T-cell (primary cell): Measurements from ENCODE around the gene MLLT3. TPM values are rescaled to one million over a fixed set of nuclear protein-coding genes. Genes with fewer than 3 reads are reported as not detected.

Experiments used
- ATAC-seq, 4 experiments: fragments of 200-7000 bp in 3 of 4; fragments of 150-1000 bp in 1 of 4; cut with Tn5 transposase; replicated peaks in 1 of 4; 1 replicate in 3 of 4; 2 replicates in 1 of 4; pipeline ENCODE4 v1.10.0; 2021; ENCODE audit warnings: moderate library complexity in 3 of 4, mild to moderate bottlenecking in 2 of 4, moderate number of reproducible peaks in 1 of 4
- CTCF ChIA-PET, 2 donors: fragments of 300-600 bp; sonication (Branson Sonifier 250); formaldehyde crosslinking; loops; one replicate each; lab custom pipeline; 2022; ENCODE audit warnings: antibody characterized with exemption in 2 of 2; lab: Charles Lee
- POLR2A ChIA-PET, 2 donors: fragments of 300-600 bp; sonication (Branson Sonifier 250); formaldehyde crosslinking; loops; one replicate each; lab custom pipeline; 2022; ENCODE audit warnings: antibody characterized with exemption in 2 of 2; lab: Charles Lee
- DNase-seq, 35 experiments: peaks; one replicate each; pipeline versions ENCODE4 v3.0.0 to v3.0.0-alpha.2; 2013 to 2023
- H3K27ac ChIP-seq: one replicate; pipeline ENCODE4 v1.5.1; 2013; ENCODE audit warnings: low read length
- H3K27me3 ChIP-seq, 2 experiments: replicated peaks in 1 of 2; 1 replicate in 1 of 2; 2 replicates in 1 of 2; pipeline versions ENCODE4 v1.6.1 to v1.7.0; 2013; ENCODE audit warnings: low read length in 1 of 2, mixed read lengths in 1 of 2; ENCODE audit not compliant: control insufficient read depth in 2 of 2, insufficient read depth in 2 of 2; ENCODE audit errors: extremely low read depth in 1 of 2
- H3K36me3 ChIP-seq, 2 donors: 1 replicate in 1 of 2; 2 replicates in 1 of 2; pipeline versions ENCODE4 v1.6.1 to v1.7.0; 2013; ENCODE audit warnings: low read length in 1 of 2; ENCODE audit not compliant: control insufficient read depth in 2 of 2, insufficient read depth in 1 of 2; ENCODE audit errors: extremely low read depth in 1 of 2
- H3K4me1 ChIP-seq, 2 experiments: 1 replicate in 1 of 2; 2 replicates in 1 of 2; pipeline versions ENCODE4 v1.6.1 to v1.7.0; 2013; ENCODE audit warnings: low read length in 2 of 2, mixed read lengths in 1 of 2; ENCODE audit not compliant: insufficient read depth in 2 of 2, control insufficient read depth in 1 of 2; ENCODE audit errors: extremely low read depth in 1 of 2
- H3K4me3 ChIP-seq, 2 donors: 1 replicate in 1 of 2; 2 replicates in 1 of 2; pipeline versions ENCODE4 v1.5.1 to v1.7.0; 2013; ENCODE audit warnings: mild to moderate bottlenecking in 2 of 2, low read length in 1 of 2, moderate library complexity in 1 of 2; ENCODE audit not compliant: control insufficient read depth in 1 of 2; ENCODE audit errors: extremely low read depth in 1 of 2
- H3K9me3 ChIP-seq: 2 replicates; pipeline ENCODE4 v1.7.0; 2013
- H3K27ac Mint-ChIP-seq, 2 donors: one replicate each; pipeline ENCODE4 v1.8.0; 2020 to 2021; ENCODE audit warnings: mild to moderate bottlenecking in 2 of 2, mixed read lengths in 2 of 2
- H3K27me3 Mint-ChIP-seq, 2 donors: one replicate each; pipeline ENCODE4 v1.8.0; 2021 to 2022; ENCODE audit warnings: mixed read lengths in 2 of 2
- H3K36me3 Mint-ChIP-seq: one replicate; pipeline ENCODE4 v1.8.0; 2021; ENCODE audit warnings: mixed read lengths
- H3K4me1 Mint-ChIP-seq, 3 donors: one replicate each; pipeline ENCODE4 v1.8.0; 2020 to 2022; ENCODE audit warnings: mixed read lengths in 3 of 3, mild to moderate bottlenecking in 1 of 3
- H3K4me3 Mint-ChIP-seq, 3 donors: one replicate each; pipeline ENCODE4 v1.8.0; 2020 to 2022; ENCODE audit warnings: mild to moderate bottlenecking in 3 of 3, mixed read lengths in 3 of 3, moderate library complexity in 3 of 3
- H3K9me3 Mint-ChIP-seq, 3 donors: one replicate each; pipeline ENCODE4 v1.8.0; 2020 to 2022; ENCODE audit warnings: mixed read lengths in 3 of 3
- WGBS: methylation state at CpG from one replicate; pipeline ENCODE4 v1.1.5; 2013; ENCODE audit warnings: missing lambda C conversion rate; ENCODE audit not compliant: insufficient coverage; 5-methylcytosine and 5-hydroxymethylcytosine counted together
- total RNA-seq, 35 experiments: library from RNA in 6 of 35; stranded (reverse) in 6 of 35; fragments of 120-200 nt in 1 of 35; gene quantifications; one replicate each; pipeline versions ENCODE4 v1.2.1 to v1.2.4 and lab custom pipeline; 2013 to 2026

Gene MLLT3
- total RNA-seq, 5 donors from 2014 or later (not counting 1 experiment from before 2014, with no cell fraction given) = 51.8 to 96.6 (median 58.9) TPM

DNA sequence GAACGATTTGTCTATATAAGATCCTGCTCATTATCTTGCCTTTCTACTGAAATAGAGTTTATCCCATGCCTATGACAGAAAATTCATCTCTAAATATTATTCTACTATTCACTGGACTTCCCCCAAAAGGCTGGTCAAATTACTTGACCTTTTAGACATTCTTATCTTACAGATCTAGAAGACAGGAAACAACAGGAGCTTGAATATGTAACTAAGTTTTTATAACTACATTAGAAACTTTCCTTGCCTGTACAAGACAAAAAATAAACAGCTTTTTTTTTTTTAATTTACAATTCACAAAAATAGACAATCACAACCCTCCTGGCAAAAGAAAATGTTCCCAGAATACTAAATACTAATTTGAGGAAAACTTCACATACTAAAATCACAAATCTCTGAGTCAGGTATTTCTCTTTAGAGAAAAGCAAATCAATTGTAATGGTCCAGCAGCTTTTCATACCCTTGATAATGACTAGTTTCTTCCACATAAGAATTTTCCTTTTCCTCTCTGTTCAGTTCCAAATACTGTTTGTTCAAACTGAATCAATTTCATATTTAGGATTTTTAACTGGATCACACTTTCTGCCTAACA is 68.6 kb downstream of the MLLT3 start:
- POLR2A ChIA-PET = interaction anchor here (0.5 to 0.7 kb wide), 5 partner anchors 17 to 1453 kb away, joined by 3 to 14 read pairs (median 5); partner anchors contain the start of gene MLLT3 (in 1 of the 2)
- WGBS = no CpG with 5 or more reads among the region's 1 CpG
- no peaks in the 10 kb centered on the region for H3K27me3 Mint-ChIP-seq
- no peaks in the 10 kb centered on the region for H3K36me3 ChIP-seq
- CTCF ChIA-PET = interaction anchor here (0.5 to 2.1 kb wide), 12 partner anchors 11 to 1087 kb away, joined by 3 to 9 read pairs (median 4); partner anchors contain the start of gene MLLT3 (in 1 of the 2)
- H3K27ac Mint-ChIP-seq = peak overlapping the region; percentile 67 to 69
- peaks cover 84 to 87% (median 85%) of the 10 kb centered on the region in 3 donors for H3K4me1 Mint-ChIP-seq
- no peak overlapping the region for H3K4me3 ChIP-seq
- DNase-seq (no peak), ATAC-seq (no peak)
- H3K4me1 ChIP-seq = peaks cover 17 to 52% of the 10 kb centered on the region in 2 experiments
- H3K9me3 Mint-ChIP-seq = no peaks in the 10 kb centered on the region
- H3K36me3 Mint-ChIP-seq = peaks cover 11% of the 10 kb centered on the region
- H3K4me3 Mint-ChIP-seq = peak overlapping the region; percentile 32 to 40 (median 37)
- no peak overlapping the region for H3K27ac ChIP-seq
- H3K27me3 ChIP-seq = no peaks in the 10 kb centered on the region
- no peaks in the 10 kb centered on the region for H3K9me3 ChIP-seq

DNA sequence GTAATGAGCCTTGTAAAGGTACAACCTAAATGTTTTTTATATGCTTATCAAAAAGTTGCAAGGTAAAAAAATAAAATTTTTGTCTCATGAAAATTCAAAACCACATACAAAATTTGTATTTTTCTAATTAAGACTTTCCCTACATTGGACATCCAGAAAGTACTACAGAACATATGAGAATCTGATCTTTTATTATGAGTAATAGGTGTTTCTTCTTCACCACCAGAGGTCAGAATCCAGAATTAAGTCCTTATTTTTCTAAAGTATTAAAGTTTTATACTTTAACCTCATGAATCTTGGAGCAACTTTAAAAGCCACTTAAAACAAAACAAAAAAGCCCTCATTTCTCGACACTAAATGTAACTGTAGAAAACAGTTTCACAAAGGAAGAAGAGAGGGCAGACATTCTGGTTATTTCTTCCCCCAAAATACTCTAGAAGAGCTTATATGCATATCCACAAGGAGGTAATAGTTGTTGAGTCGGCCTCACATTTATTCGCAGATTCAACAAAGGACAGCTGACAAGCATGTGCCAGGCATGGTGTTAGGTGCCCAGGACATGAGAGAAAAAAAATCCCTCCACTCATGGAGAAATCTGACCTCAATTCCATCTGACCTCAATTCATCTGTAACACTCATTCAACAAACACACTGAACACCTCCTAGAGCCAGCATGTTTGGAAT is 69.3 kb downstream of the MLLT3 start:
- no peaks in the 10 kb centered on the region for H3K36me3 ChIP-seq
- peak in 1 of 35 experiments; percentile 20 for DNase-seq
- no peaks in the 10 kb centered on the region for H3K27me3 Mint-ChIP-seq
- peak overlapping the region; percentile 67 to 69 for H3K27ac Mint-ChIP-seq
- peaks cover 81 to 83% (median 82%) of the 10 kb centered on the region in 3 donors for H3K4me1 Mint-ChIP-seq
- no peaks in the 10 kb centered on the region for H3K9me3 ChIP-seq
- ATAC-seq = peak in 1 of 4 experiments; percentile 41
- no peaks in the 10 kb centered on the region for H3K9me3 Mint-ChIP-seq
- ChIA-PET CTCF (interaction anchor here (0.6 to 2.1 kb wide), 9 partner anchors 10 to 593 kb away, joined by 3 to 9 read pairs (median 4); partner anchors contain the start of gene MLLT3 (in 1 of the 2)), POLR2A (interaction anchor here (0.5 to 0.6 kb wide), 3 partner anchors 17 to 1453 kb away, joined by 3 to 5 read pairs (median 4); no protein-coding TSS in a partner anchor)
- no peaks in the 10 kb centered on the region for H3K27me3 ChIP-seq
- peaks cover 12 to 47% of the 10 kb centered on the region in 2 experiments for H3K4me1 ChIP-seq
- peak overlapping the region; percentile 0 to 40 (median 32) for H3K4me3 Mint-ChIP-seq
- H3K27ac ChIP-seq = no peak overlapping the region
- WGBS = no CpG with 5 or more reads among the region's 3 CpGs
- peaks cover 11% of the 10 kb centered on the region for H3K36me3 Mint-ChIP-seq
- no peak overlapping the region for H3K4me3 ChIP-seq

GRCh38 chr9:20551835-20552234 is 70.5 kb downstream of the MLLT3 start:
- Mint-ChIP-seq H3K9me3 (no peaks in the 10 kb centered on the region), H3K4me1 (peaks cover 70 to 73% (median 73%) of the 10 kb centered on the region in 3 donors), H3K36me3 (peaks cover 14% of the 10 kb centered on the region), H3K4me3 (peak overlapping the region in 1 of 3 donors; percentile 42), H3K27me3 (no peaks in the 10 kb centered on the region), H3K27ac (peak overlapping the region; percentile 9 to 43)
- H3K36me3 ChIP-seq = no peaks in the 10 kb centered on the region
- CTCF ChIA-PET = interaction anchor here in 1 of 2 donors (2.1 kb wide), 1 partner anchor 66 kb away, joined by 6 read pairs; no protein-coding TSS in a partner anchor
- POLR2A ChIA-PET = no interaction called here
- no peak overlapping the region for H3K27ac ChIP-seq
- H3K4me1 ChIP-seq = peaks cover 11 to 43% of the 10 kb centered on the region in 2 experiments
- H3K9me3 ChIP-seq = no peaks in the 10 kb centered on the region
- no peak for ATAC-seq
- H3K4me3 ChIP-seq = no peak overlapping the region
- DNase-seq = no peak
- H3K27me3 ChIP-seq = no peaks in the 10 kb centered on the region
- 83% methylated on average over 2 of the region's 5 CpGs for WGBS

- ChIA-PET CTCF (no interaction called here), POLR2A (no interaction called here)
- DNase-seq (no peak), ATAC-seq (no peak)
- Mint-ChIP-seq H3K27ac (peak overlapping the region in 1 of 2 donors; percentile 43), H3K9me3 (no peaks in the 10 kb centered on the region), H3K27me3 (no peaks in the 10 kb centered on the region), H3K36me3 (peaks cover 14% of the 10 kb centered on the region), H3K4me3 (peak overlapping the region in 1 of 3 donors; percentile 42), H3K4me1 (peaks cover 67 to 72% (median 70%) of the 10 kb centered on the region in 3 donors)
- H3K27me3 ChIP-seq = no peaks in the 10 kb centered on the region
- no peaks in the 10 kb centered on the region for H3K9me3 ChIP-seq
- H3K27ac ChIP-seq = no peak overlapping the region
- peaks cover 14 to 43% of the 10 kb centered on the region in 2 experiments for H3K4me1 ChIP-seq
- H3K4me3 ChIP-seq = no peak overlapping the region
- H3K36me3 ChIP-seq = no peaks in the 10 kb centered on the region
Observed at GRCh38 chr9:20551236-20551635, 71.1 kb downstream of the MLLT3 start.

DNA sequence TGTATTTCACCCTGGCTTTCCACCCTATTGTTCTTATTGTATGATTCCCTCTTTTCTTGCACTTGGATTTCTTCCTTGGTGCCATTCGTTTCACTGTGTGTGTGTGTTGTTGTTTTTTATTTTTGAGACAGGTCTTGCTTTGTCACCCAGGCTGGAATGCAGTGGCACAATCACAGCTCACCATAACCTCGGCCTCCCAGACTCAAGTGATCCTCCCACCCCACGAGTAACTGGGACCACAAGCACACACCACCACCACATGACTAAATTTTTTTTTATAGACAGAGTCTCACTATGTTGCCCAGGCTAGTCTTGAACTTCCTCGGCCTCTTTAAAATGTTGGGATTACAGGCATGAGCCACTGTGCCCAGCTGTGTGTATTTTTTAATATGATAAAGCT is 72.0 kb downstream of the MLLT3 start:
- peaks cover 68 to 73% (median 73%) of the 10 kb centered on the region in 3 donors for H3K4me1 Mint-ChIP-seq
- no peak overlapping the region for H3K27ac Mint-ChIP-seq
- no peak for ATAC-seq
- Histone ChIP-seq H3K4me3 (no peak overlapping the region), H3K27me3 (no peaks in the 10 kb centered on the region), H3K27ac (no peak overlapping the region), H3K36me3 (no peaks in the 10 kb centered on the region), H3K4me1 (peaks cover 11 to 37% of the 10 kb centered on the region in 2 experiments), H3K9me3 (no peaks in the 10 kb centered on the region)
- peaks cover 14% of the 10 kb centered on the region for H3K36me3 Mint-ChIP-seq
- WGBS = 62% methylated on average over 2 of the region's 4 CpGs
- ChIA-PET CTCF (no interaction called here), POLR2A (no interaction called here)
- no peak overlapping the region for H3K4me3 Mint-ChIP-seq
- no peaks in the 10 kb centered on the region for H3K9me3 Mint-ChIP-seq
- DNase-seq = no peak
- no peaks in the 10 kb centered on the region for H3K27me3 Mint-ChIP-seq

- no peak overlapping the region for H3K4me3 Mint-ChIP-seq
- CTCF ChIA-PET = interaction anchor here in 1 of 2 donors (0.5 kb wide), 1 partner anchor 1331 kb away, joined by 4 read pairs; no protein-coding TSS in a partner anchor
- no peaks in the 10 kb centered on the region for H3K27me3 Mint-ChIP-seq
- Histone ChIP-seq H3K9me3 (no peaks in the 10 kb centered on the region), H3K36me3 (no peaks in the 10 kb centered on the region), H3K4me3 (no peak overlapping the region), H3K4me1 (peaks cover 6 to 25% of the 10 kb centered on the region in 2 experiments), H3K27me3 (no peaks in the 10 kb centered on the region), H3K27ac (no peak overlapping the region)
- POLR2A ChIA-PET = no interaction called here
- no CpG with 5 or more reads among the region's 3 CpGs for WGBS
- peaks cover 63 to 73% (median 70%) of the 10 kb centered on the region in 3 donors for H3K4me1 Mint-ChIP-seq
- DNase-seq (no peak), ATAC-seq (no peak)
- H3K27ac Mint-ChIP-seq = no peak overlapping the region
- H3K9me3 Mint-ChIP-seq = no peaks in the 10 kb centered on the region
- peaks cover 20% of the 10 kb centered on the region for H3K36me3 Mint-ChIP-seq
Observed at GRCh38 chr9:20549053-20549452, 73.2 kb downstream of the MLLT3 start.
